Measurements from ENCODE around the gene WSCD2. TPM values are rescaled to one million over a fixed set of nuclear protein-coding genes. Genes with fewer than 3 reads are reported as not detected.

The WSCD2 gene
- total RNA-seq, 3 donors from 2014 or later = 0.33 to 0.48 (median 0.44) TPM

DNA sequence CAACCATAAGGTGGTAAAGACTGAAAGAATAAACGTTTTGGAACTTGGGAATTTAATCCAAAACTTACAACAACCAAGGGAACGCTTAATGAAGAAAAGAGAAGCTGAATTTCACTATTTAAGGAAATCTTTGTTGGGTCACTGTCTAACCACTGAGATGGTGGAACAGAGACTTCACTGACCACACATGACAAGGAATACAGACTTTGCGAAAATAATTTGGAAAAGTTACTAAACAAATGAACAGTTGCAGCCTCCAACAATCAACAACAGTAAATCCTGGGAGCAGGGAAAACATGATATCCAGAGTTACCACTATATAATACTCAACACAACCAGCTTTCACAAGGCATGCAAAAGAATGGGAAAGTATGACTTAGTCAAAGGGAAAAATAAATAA is 131.0 kb downstream of the WSCD2 start:
- Histone ChIP-seq H3K4me1 (no peaks in the 10 kb centered on the region), H3K9me3 (peaks cover 18 to 25% of the 10 kb centered on the region in 2 donors), H3K4me3 (no peak overlapping the region), H3K36me3 (no peaks in the 10 kb centered on the region), H3K27me3 (no peaks in the 10 kb centered on the region), H3K27ac (no peak overlapping the region)
- intact Hi-C loops (cut with DNase I; ENCODE audit: low total_unique reads) = no loop called here
- TF ChIP-seq, protein P1, sequence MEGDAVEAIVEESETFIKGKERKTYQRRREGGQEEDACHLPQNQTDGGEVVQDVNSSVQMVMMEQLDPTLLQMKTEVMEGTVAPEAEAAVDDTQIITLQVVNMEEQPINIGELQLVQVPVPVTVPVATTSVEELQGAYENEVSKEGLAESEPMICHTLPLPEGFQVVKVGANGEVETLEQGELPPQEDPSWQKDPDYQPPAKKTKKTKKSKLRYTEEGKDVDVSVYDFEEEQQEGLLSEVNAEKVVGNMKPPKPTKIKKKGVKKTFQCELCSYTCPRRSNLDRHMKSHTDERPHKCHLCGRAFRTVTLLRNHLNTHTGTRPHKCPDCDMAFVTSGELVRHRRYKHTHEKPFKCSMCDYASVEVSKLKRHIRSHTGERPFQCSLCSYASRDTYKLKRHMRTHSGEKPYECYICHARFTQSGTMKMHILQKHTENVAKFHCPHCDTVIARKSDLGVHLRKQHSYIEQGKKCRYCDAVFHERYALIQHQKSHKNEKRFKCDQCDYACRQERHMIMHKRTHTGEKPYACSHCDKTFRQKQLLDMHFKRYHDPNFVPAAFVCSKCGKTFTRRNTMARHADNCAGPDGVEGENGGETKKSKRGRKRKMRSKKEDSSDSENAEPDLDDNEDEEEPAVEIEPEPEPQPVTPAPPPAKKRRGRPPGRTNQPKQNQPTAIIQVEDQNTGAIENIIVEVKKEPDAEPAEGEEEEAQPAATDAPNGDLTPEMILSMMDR (IDR thresholded peaks at IDR 0.05) = no peak
- TF ChIP-seq POLR2A (IDR thresholded peaks at IDR 0.05) (no peak), POLR2AphosphoS5 (IDR thresholded peaks at IDR 0.05) (no peak)
- DNase-seq (ENCODE audit: low spot score in 2 of 2) = no peak

DNA sequence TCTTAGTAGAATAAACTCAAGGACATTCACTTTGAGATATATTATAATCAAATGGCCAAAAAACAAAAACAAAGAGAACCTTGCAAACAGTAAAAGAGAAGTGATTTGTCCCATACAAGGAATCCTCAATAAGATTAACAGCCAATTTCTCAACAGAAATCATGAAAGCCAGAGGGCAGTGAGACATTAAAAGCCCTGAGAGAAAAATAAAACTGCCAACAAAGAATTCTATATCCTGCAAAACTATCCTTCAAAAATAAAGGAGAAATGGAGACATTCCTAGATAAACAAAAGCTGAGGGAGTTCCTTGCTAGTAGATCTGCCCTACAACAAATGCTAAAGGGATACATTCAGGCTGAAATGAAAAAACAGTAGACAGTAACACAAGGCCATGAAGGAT is 131.9 kb downstream of the WSCD2 start:
- H3K36me3 ChIP-seq = no peaks in the 10 kb centered on the region
- DNase-seq (ENCODE audit: low spot score in 2 of 2) = no peak
- H3K27me3 ChIP-seq = no peaks in the 10 kb centered on the region
- intact Hi-C loops (cut with DNase I; ENCODE audit: low total_unique reads) = no loop called here
- no peak overlapping the region for H3K4me3 ChIP-seq
- TF ChIP-seq POLR2AphosphoS5 (IDR thresholded peaks at IDR 0.05) (no peak), POLR2A (IDR thresholded peaks at IDR 0.05) (no peak)
- TF ChIP-seq, protein P1 (IDR thresholded peaks at IDR 0.05) = no peak
- no peak overlapping the region for H3K27ac ChIP-seq
- H3K4me1 ChIP-seq = no peaks in the 10 kb centered on the region
- H3K9me3 ChIP-seq = peaks cover 18 to 25% of the 10 kb centered on the region in 2 donors

DNA sequence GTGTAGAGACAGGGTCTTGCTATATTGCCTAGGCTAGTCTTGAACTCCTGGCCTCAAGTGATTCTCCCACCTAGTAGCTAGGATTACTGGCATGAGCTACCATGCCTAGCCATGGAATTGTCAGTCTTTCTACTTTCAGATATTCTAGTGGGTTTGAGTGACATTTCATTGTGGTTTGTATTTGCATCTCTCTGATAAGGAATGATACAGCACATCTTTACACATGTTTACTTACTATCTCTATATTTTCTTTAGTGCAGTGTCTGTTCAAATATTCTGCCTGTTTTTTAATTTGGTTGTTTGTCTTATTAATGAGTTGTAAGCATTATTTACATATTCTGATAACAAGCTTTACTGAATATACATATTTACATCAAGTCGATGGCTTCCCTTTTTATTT is 136.4 kb downstream of the WSCD2 start:
- no peaks in the 10 kb centered on the region for H3K4me1 ChIP-seq
- intact Hi-C loops (cut with DNase I; ENCODE audit: low total_unique reads) = no loop called here
- no peak overlapping the region for H3K4me3 ChIP-seq
- TF ChIP-seq POLR2A (IDR thresholded peaks at IDR 0.05) (no peak), POLR2AphosphoS5 (IDR thresholded peaks at IDR 0.05) (no peak)
- TF ChIP-seq, protein P1 (IDR thresholded peaks at IDR 0.05) = no peak
- no peaks in the 10 kb centered on the region for H3K36me3 ChIP-seq
- no peaks in the 10 kb centered on the region for H3K27me3 ChIP-seq
- H3K27ac ChIP-seq = no peak overlapping the region
- H3K9me3 ChIP-seq = peaks cover 8 to 13% of the 10 kb centered on the region in 2 donors
- DNase-seq (ENCODE audit: low spot score in 2 of 2) = no peak

DNA sequence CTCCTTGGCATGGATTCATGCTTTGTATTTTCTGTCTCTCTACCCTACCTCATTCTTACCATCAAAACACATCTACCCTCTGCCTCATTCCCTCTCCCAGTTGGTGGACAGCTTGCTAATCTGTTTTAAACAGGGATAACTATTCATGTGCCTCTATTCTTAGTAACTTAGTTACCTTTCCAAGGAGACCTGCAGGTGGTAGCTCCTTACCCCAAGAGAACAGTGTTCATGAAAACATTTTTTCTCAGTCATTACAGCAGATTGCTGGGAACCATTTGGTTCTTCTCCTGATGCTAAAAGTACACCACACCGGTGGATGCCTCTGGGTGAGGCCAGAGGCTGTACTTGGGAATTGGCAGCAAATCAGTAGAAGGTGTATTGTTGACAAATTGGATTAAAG is 137.0 kb downstream of the WSCD2 start:
- H3K27me3 ChIP-seq = no peaks in the 10 kb centered on the region
- H3K36me3 ChIP-seq = no peaks in the 10 kb centered on the region

DNA sequence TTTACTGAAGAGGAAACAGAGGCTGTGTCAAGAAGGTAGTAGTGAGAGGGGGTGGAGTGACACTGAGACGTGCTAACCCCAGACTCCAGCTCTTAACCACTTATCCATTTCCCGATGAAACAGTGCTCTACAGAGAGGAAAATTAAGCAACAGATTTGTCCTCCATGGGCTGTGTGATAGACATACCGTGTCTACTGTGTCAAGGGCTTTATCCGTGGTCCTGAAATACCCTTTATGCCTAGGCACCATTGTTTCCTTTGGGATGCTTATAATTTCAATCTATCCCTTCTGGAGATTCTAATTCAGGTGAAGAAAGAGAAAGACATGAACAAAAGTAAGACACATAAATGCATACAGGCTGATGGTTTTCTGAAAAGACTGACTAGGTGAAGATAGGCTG is 138.4 kb downstream of the WSCD2 start:
- no peak for DNase-seq (ENCODE audit: low spot score in 2 of 2)
- H3K36me3 ChIP-seq = no peaks in the 10 kb centered on the region
- H3K27ac ChIP-seq = no peak overlapping the region
- H3K4me1 ChIP-seq = no peaks in the 10 kb centered on the region
- no peaks in the 10 kb centered on the region for H3K9me3 ChIP-seq
- intact Hi-C loops (cut with DNase I; ENCODE audit: low total_unique reads) = no loop called here
- H3K4me3 ChIP-seq = no peak overlapping the region
- TF ChIP-seq POLR2AphosphoS5 (IDR thresholded peaks at IDR 0.05) = no peak
- TF ChIP-seq, protein P1 (IDR thresholded peaks at IDR 0.05) = no peak
- no peak for TF ChIP-seq POLR2A (IDR thresholded peaks at IDR 0.05)
- H3K27me3 ChIP-seq = no peaks in the 10 kb centered on the region

More for the DNA sequence above, 137.0 kb downstream of the WSCD2 start:
- no peaks in the 10 kb centered on the region for H3K4me1 ChIP-seq
- intact Hi-C loops (cut with DNase I; ENCODE audit: low total_unique reads) = no loop called here
- H3K4me3 ChIP-seq = no peak overlapping the region
- DNase-seq (ENCODE audit: low spot score in 2 of 2) = no peak
- no peak overlapping the region for H3K27ac ChIP-seq
- TF ChIP-seq, protein P1 (IDR thresholded peaks at IDR 0.05) = no peak
- TF ChIP-seq POLR2A (IDR thresholded peaks at IDR 0.05) = no peak
- TF ChIP-seq POLR2AphosphoS5 (IDR thresholded peaks at IDR 0.05) = no peak
- peaks cover 2 to 9% of the 10 kb centered on the region in 2 donors for H3K9me3 ChIP-seq

Data from breast epithelium (tissue), 4 donors.